ENCODE measurements around the gene REXO1. TPM values are rescaled to one million over a fixed set of nuclear protein-coding genes. Genes with fewer than 3 reads are reported as not detected.
"Not testable (repeated sequence)": the region's sequence is repeated elsewhere in the genome, so short reads cannot be mapped to it uniquely, and the experiment has no call there.

The REXO1 gene
- total RNA-seq, 2 experiments from 2014 or later: 46.5 to 47.5 TPM

- Mint-ChIP-seq H3K9me3 (no peaks in the 10 kb centered on the region), H3K27ac (no peak overlapping the region), H3K27me3 (no peaks in the 10 kb centered on the region), H3K4me1 (peaks cover 11% of the 10 kb centered on the region), H3K4me3 (no peak overlapping the region), H3K36me3 (ENCODE audit: low read depth) (peaks cover 9% of the 10 kb centered on the region)
- ChIA-PET POLR2A (no interaction called here), CTCF (no interaction called here)
- DNase-seq: no peak
Observed at GRCh38 chr19:1807030-1807694, 41.1 kb downstream of the REXO1 start.

- Mint-ChIP-seq H3K4me3 (no peak overlapping the region), H3K27ac (no peak overlapping the region), H3K27me3 (no peaks in the 10 kb centered on the region), H3K9me3 (no peaks in the 10 kb centered on the region), H3K36me3 (ENCODE audit: low read depth) (peaks cover 9% of the 10 kb centered on the region), H3K4me1 (peaks cover 8% of the 10 kb centered on the region)
- ChIA-PET CTCF (no interaction called here), POLR2A (no interaction called here)
- no peak for DNase-seq
Observed at GRCh38 chr19:1806184-1807029, 41.9 kb downstream of the REXO1 start.

DNA sequence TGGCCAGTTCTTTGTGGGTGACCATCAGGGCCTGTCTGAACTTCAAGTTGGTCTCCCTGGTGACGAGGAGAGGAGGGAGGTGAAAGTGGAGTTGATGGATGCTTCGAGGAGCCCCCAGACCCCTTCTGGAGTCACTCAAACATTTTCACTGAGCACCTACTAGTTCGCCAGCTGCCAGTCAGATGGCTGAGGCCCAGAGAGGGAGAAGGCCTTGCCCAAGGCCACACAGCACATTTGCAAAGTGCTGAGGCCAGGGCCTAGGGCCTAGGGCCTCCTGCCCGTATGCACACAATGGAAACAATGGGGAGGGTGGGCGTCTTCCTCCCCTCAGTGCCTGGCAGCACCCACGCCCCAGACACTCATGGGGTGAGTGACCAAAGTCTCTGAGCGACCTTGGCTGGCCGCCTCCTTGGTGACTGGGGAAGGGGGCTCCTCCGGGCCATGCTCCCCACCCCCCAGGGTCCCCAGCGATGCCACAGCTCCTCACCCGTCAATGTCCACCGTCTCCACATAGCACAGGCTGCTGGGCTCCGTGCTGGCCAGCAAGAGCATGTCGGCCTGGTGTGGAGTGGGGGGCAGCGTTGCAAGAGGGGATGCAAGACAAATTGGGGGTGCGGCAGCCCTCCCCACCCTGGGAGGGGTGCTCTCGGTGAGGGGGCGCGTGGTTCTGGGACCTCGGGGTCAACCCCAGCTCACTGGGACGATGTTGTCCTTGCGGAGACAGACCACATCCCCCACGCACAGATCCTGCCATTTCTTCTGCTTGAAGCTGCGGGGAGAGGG lies 42.7 kb downstream of the REXO1 start:
- peaks cover 2% of the 10 kb centered on the region for H3K4me1 Mint-ChIP-seq
- no peaks in the 10 kb centered on the region for H3K27me3 Mint-ChIP-seq
- no peaks in the 10 kb centered on the region for H3K9me3 Mint-ChIP-seq
- no peak for DNase-seq
- no peak overlapping the region for H3K4me3 Mint-ChIP-seq
- peaks cover 9% of the 10 kb centered on the region for H3K36me3 Mint-ChIP-seq (ENCODE audit: low read depth)
- POLR2A ChIA-PET: no interaction called here
- CTCF ChIA-PET: interaction anchor here (1.1 kb wide), 1 partner anchor 21 kb away, joined by 3 read pairs; no protein-coding TSS in a partner anchor
- no peak overlapping the region for H3K27ac Mint-ChIP-seq

- Mint-ChIP-seq H3K4me1 (no peaks in the 10 kb centered on the region), H3K9me3 (no peaks in the 10 kb centered on the region), H3K36me3 (ENCODE audit: low read depth) (peaks cover 13% of the 10 kb centered on the region), H3K27me3 (no peaks in the 10 kb centered on the region), H3K4me3 (no peak overlapping the region), H3K27ac (no peak overlapping the region)
- POLR2A ChIA-PET: no interaction called here
- CTCF ChIA-PET: interaction anchor here (1.1 kb wide), 1 partner anchor 21 kb away, joined by 3 read pairs; no protein-coding TSS in a partner anchor
- DNase-seq: no peak
Observed at GRCh38 chr19:1804858-1805257, 43.4 kb downstream of the REXO1 start.

DNA sequence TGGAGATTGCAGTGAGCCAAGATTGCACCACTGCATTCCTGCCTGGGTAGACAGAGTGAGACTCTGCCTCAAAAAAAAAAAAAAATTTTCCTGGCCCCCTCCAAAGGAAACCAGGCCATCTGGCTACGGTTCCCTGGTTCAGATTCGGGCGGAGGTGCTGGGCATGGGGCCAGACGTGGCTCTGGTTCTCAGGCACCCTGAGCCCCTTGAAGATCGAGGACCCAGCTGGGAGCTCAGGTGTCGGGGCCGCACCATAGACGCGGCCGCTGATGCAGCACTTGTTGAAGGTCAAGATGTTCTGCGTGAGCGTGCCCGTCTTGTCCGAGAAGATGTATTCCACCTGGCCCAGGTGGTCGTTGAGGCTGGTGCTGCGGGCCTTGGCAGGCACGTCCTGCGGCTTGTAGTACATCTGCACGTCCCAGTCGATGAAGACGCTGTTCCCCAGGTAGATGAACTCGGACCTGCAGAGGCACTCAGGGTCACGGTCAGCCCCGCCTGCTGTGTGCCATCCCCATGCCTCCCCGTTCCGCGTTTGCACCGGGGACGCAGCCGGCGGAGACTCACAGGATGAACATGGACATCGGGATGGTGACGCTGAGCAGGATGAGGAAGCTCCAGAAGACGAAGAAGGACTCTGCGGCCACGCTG lies 48.5 kb downstream of the REXO1 start:
- ChIA-PET POLR2A (no interaction called here), CTCF (no interaction called here)
- peaks cover 16% of the 10 kb centered on the region for H3K36me3 Mint-ChIP-seq (ENCODE audit: low read depth)
- no peak for DNase-seq
- H3K4me1 Mint-ChIP-seq: peaks cover 3% of the 10 kb centered on the region
- no peak overlapping the region for H3K4me3 Mint-ChIP-seq
- no peaks in the 10 kb centered on the region for H3K9me3 Mint-ChIP-seq
- H3K27ac Mint-ChIP-seq: no peak overlapping the region
- H3K27me3 Mint-ChIP-seq: peaks cover 4% of the 10 kb centered on the region

GRCh38 chr19:1797313-1797712 lies 51.0 kb downstream of the REXO1 start:
- H3K4me1 Mint-ChIP-seq; H3K4me3 Mint-ChIP-seq; H3K9me3 Mint-ChIP-seq; H3K27me3 Mint-ChIP-seq; H3K36me3 Mint-ChIP-seq (ENCODE audit: low read depth); H3K27ac Mint-ChIP-seq; DNase-seq: not testable (repeated sequence)
- ChIA-PET CTCF (interaction anchor here (2.1 kb wide), 1 partner anchor 28 kb away, joined by 8 read pairs; no protein-coding TSS in a partner anchor), POLR2A (interaction anchor here (0.7 kb wide), 1 partner anchor 12 kb away, joined by 3 read pairs; no protein-coding TSS in a partner anchor)

- Mint-ChIP-seq H3K36me3 (ENCODE audit: low read depth) (peaks cover 6% of the 10 kb centered on the region), H3K27ac (no peak overlapping the region), H3K4me3 (no peak overlapping the region), H3K4me1 (peaks cover 8% of the 10 kb centered on the region), H3K9me3 (no peaks in the 10 kb centered on the region), H3K27me3 (peaks cover 4% of the 10 kb centered on the region)
- no peak for DNase-seq
- ChIA-PET POLR2A (no interaction called here), CTCF (interaction anchor here (1.0 to 2.1 kb wide), 2 partner anchors 29 to 42 kb away, joined by 4 to 8 read pairs; no protein-coding TSS in a partner anchor)
Observed at GRCh38 chr19:1796395-1797142, 51.7 kb downstream of the REXO1 start.

DNA sequence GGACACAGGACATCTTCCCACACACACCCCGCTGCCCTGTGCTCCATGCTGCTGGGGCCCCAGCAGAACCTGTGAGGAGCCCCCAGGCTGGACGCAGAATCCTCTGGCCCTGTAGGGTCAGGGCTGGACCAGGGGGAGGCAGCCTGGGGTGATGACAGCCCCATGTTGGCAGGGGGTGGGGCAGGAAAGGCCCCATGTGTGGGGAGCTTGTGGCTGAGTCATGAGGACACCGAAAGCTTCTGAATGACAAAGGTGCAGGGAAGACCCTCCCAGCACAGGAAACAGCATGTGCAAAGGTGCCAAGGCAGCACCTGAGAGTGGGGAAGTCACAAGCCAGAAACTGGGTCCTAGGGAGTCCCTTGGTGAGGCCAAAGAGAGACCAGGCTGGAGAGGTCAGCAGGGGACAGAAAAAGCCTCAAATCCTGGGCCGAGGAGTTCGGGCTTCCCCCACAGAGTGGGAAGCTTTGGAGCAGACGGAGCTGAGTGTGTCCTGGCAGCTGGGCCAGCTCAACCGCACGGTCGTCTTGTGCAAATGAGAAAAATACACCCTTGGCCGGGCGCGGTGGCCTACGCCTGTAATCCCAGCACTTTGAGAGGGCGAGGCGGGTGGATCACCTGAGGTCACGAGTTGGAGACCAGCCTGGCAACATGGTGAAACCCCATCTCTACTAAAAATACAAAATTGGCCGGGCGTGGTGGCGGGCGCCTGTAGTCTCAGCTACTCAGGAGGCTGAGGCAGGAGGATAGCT lies 53.7 kb downstream of the REXO1 start:
- no peak overlapping the region for H3K4me3 Mint-ChIP-seq
- POLR2A ChIA-PET: no interaction called here
- H3K9me3 Mint-ChIP-seq: no peaks in the 10 kb centered on the region
- CTCF ChIA-PET: interaction anchor here (1.0 to 3.0 kb wide), 6 partner anchors 13 to 248 kb away, joined by 3 to 14 read pairs (median 6); no protein-coding TSS in a partner anchor
- DNase-seq: no peak
- no peak overlapping the region for H3K27ac Mint-ChIP-seq
- no peaks in the 10 kb centered on the region for H3K36me3 Mint-ChIP-seq (ENCODE audit: low read depth)
- H3K4me1 Mint-ChIP-seq: peaks cover 8% of the 10 kb centered on the region
- H3K27me3 Mint-ChIP-seq: peaks cover 4% of the 10 kb centered on the region

DNA sequence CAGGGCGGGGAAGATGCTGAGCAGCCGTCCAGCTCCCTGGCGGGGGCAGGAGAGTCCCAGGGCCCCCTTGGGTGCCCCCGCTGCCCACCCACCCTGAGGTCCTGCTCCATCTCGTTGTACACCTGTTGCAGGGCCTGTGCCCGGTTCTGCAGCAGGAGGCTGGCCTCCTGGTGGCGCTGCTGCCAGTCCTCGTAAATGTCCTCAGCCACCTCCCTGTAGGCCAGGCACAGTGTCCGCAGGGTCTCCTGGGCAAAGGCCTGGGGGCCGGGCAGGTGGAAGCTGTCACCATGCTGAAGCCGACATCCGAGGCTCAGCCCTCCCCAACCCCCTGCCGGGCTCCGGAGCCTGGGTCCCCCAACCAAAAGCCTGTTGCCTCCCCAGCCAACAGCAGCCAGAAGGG lies 56.4 kb downstream of the REXO1 start:
- Mint-ChIP-seq H3K4me1 (peaks cover 8% of the 10 kb centered on the region), H3K4me3 (no peak overlapping the region), H3K27ac (no peak overlapping the region), H3K36me3 (ENCODE audit: low read depth) (no peaks in the 10 kb centered on the region), H3K27me3 (peaks cover 4% of the 10 kb centered on the region), H3K9me3 (no peaks in the 10 kb centered on the region)
- POLR2A ChIA-PET: no interaction called here
- CTCF ChIA-PET: interaction anchor here (1.3 to 2.2 kb wide), 2 partner anchors 27 to 34 kb away, joined by 4 read pairs; no protein-coding TSS in a partner anchor
- no peak for DNase-seq

- ChIA-PET POLR2A (no interaction called here), CTCF (no interaction called here)
- Mint-ChIP-seq H3K27me3 (no peaks in the 10 kb centered on the region), H3K27ac (no peak overlapping the region), H3K4me3 (no peak overlapping the region), H3K36me3 (ENCODE audit: low read depth) (no peaks in the 10 kb centered on the region), H3K4me1 (peaks cover 5% of the 10 kb centered on the region), H3K9me3 (no peaks in the 10 kb centered on the region)
- DNase-seq: no peak
Observed at GRCh38 chr19:1790054-1790792, 58.1 kb downstream of the REXO1 start.
